Activated CD8-positive, alpha-beta memory T cell treated with anti-CD3 and anti-CD28 coated beads, Interleukin-2, amount 50 U/mL, for 24 hours (primary cell): Measurements from ENCODE around the gene IL1B.

ENCODE experiments used
- DNase-seq: peaks from one replicate; pipeline ENCODE4 v3.0.0-alpha.2; 2020; ENCODE audit errors: extremely low read depth

IL1B gene

DNA sequence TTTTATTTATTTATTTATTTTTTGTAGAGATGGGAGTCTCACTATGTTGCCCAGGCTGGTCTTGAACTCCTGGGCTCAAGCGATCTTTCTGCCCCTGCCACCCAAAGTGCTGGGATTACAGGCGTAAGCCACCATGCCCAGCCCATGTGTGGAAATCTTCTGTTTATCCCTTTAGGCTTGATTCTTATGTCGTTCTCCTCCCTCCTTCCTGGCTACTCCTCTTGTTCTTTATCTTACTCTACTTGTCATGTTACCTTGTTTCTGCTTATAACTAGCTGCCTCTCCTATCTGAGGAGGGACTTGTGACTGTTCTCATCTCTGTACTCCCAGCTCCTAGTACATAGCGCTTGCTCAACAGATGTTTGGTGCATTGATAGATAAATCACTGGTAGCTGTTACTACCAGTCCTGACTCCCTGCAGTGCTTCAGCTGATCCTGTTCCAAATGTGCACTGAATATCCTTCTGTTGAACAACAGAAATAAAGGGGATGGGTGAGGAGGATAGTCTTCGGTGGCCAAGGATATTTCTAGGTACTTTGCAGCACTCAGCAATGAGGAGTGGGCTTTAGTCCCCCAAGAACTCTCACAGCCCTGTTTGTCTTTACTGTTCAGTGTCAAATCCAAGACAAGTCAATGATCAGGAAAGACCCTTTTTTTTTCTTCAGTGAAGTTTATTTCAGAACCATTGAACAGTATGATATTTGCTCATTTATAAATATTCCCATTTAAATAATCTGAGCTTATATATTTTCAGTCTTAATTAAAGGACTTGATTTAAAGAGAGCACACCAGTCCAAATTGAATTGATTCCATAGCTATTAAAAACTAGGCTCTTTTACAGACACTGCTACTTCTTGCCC is 7.2 kb downstream of the IL1B start:
- no peak for DNase-seq

DNA sequence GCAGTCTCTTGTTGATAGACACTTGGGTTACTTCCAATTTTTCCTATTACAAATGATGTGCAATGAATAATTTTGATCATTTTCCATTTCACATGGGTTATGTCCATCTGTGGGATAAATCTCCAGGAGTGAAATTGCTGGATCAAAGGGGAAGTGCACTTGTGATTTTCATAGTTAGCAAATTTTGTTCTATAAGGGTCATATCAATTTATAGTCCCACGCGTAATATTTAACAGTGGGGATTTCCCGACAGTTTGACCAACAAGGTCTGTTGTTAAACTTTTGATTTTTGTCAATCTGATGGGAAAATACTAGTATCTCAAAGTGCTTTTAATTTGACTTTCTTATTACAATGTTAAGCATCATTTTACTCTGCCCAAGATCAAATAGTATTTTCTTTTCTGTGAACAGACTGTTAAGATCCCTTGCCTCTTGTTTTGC is 8.3 kb downstream of the IL1B start:
- no peak for DNase-seq

DNA sequence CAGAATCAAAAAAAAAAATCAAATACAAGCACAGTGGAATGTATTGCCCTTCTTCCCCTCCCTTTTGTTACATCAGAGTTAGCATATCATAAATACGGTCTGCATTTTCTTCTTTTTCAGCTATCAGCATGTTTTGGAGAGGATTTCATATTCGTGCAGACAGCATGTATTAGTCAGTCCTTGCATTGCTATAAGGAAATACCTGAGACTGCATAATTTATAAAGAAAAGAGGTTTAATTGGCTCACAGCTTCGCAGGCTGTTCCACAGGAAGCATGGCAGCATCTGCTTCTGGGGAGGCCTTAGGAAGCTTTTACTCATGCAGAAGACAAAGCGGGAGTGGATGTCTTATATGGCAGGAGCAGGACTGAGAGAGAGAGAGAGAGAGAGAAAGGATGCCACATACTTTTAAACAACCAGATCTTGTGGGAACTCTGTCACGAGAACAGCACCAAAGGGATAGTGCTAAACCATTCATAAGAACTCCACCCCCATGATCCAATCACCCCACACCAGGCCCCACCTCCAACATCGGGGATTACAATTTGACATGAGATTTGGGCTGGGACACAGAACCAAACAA is 8.9 kb downstream of the IL1B start:
- DNase-seq = no peak

DNA sequence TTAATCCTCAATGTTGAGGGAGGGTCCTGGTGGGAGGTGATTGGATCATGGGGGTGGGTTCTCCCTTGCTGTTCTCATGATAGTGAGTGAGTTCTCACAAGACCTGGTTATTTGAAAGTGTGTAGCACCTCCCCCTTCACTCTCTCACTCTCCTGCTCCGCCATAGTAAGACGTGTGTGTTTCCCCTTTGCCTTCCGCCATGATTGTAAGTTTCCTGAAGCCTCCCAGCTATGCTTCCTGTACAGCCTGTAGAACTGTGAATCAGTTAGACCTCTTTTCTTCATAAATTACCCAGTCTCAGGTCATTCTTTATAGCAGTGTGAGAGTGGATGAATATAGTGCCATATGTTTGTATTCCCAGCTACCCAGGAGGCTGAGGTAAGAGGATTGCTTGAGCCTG is 9.6 kb downstream of the IL1B start:
- DNase-seq = no peak

DNA sequence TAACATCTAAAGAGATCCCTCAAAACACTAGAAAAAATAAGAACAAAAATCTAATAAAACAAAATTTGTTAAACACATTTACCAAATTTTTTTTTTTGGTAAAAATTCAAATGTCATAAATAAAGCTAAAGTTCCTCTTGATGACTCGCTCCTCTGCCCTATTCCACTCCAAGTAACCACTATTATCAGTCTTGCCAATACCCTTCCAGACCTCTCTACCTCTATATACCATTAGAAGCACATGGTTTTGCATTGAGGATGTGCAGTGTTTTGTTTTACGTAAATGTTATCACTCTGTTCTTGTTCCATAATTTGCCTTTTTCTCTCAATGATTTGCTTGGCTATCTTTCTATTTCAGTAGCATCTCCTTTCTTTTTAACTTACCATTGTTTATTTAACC is 10.9 kb downstream of the IL1B start:
- DNase-seq = no peak

DNA sequence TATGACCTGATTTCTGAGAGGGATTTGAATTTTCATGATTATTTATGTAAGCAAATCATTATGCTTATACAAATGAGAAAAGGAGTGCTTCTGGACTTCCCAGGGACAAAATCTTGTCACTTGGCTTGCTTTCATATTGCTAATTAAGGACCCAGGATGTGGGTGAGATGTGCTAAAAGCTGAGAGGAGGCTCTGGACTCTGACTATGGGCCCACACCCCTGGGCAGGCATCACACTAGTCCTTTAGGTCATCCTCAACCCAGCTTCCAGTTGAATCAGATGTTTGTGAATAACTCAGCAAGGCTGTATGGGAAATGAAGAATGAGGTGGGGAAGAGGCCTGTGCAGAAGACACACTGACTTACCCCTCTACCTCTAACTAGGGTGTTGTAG is 11.9 kb downstream of the IL1B start:
- DNase-seq = no peak

DNA sequence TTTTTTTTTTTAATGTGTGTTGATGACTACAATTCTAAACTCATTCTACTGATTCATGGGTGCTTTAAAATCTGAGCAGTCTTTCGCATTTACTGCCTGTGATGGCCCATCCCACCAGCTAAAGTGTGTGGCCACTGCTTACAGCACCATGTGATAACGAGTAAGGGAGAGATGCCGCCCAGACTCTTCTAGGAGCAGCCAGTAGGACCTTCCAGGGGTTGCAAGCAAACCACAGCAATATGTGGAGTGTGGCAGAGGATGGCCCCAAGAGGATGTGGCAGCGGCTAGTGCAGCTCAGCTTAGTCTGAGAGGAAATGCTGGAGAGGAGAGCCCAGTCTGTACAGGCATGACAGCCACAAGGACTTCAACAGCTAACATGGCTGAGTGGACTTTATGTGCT is 14.9 kb downstream of the IL1B start:
- DNase-seq = no peak

DNA sequence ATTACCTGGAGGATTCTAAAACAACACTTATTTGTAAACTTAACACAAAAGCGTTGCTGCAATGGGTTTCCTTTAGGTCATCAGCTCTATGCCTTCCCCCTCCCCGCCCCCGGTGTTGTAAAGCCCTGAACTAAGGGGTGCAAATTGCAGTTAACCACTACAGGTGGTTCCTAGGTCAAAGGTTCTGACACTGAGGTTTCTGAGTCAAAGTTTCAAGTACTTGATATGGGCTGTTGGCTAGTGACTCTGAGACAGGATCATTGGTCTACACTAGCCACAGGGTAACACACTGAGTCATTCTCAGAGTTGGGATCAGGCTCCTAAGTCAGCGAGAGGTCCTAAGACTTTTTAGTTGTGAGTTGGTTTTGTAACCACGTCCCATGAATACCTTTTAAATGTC is 15.4 kb downstream of the IL1B start:
- peak; percentile 15 for DNase-seq

DNA sequence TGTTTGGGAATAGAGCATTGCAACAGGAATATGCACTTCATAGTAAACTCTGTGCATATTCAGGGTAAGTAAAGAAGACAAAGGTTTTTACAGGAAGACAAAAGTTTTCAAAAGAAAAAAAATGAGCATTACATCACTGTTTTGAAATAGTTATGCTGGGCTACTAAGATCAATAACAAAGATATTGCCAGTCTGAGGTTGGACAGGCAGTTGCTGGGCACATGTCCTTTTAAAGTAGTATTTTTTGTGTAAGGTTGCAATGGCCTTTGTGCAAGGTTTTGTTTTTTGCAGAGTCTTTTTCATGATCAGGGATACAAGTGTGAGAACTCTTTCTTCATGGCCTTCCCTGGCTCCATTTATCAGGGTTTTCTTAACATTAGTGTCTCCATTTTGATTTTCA is 16.2 kb downstream of the IL1B start:
- no peak for DNase-seq

DNA sequence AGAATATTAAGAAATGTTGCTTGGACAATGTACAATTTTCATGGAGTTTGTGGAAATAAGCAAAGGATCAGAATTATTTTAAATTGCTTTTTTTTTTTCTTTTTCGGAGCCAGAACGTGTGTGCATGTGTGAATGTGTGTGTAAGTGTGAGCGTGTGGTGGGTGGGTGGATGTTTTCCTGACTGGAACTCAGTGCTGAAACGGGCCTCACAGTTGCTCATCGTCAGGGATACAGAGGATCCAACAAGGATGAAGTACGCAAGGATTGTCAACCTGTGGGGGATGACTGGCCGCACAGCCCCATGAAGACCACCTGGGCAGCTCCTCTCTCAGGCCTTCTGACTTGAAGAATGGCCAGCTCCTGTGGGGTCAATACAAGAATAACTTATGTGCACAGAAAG is 17.5 kb downstream of the IL1B start:
- DNase-seq = no peak

DNA sequence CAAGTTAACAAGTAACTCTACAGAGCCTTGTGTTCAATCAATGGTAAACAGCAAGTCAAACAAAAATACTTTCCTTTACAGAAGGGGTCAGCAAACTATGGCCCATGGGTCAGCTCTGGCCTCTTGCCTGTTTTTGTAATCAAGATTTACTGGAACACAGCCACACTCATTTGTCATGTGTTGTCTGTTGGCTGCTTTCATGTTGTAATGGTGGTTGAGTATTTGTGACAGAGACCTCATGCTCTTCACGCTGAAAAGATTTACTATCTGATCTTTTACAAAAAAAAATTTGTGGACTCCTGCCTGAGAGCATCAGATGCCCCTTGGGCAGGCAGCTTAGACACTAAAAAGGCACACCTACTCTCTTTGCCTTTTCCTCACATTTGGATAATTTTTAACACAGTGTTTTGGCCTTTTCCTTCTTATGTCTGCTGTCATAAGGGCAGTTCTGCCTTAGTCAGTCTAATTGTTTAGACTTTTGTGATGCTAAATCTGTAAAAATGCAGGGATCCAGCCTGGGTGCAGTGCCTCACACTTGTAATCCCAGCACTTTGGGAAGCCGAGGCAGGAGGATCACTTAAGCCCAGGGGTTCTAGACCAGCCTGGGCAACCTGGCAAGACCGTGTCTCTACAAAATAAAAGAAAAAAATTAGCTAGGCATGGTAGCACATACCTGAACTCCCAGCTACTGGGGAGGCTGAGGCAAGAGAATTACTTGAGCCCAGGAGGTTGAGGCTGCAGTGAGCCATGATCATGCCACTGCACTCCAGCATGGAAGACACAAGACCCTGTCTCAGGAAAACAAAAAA is 18.3 kb downstream of the IL1B start:
- no peak for DNase-seq

DNA sequence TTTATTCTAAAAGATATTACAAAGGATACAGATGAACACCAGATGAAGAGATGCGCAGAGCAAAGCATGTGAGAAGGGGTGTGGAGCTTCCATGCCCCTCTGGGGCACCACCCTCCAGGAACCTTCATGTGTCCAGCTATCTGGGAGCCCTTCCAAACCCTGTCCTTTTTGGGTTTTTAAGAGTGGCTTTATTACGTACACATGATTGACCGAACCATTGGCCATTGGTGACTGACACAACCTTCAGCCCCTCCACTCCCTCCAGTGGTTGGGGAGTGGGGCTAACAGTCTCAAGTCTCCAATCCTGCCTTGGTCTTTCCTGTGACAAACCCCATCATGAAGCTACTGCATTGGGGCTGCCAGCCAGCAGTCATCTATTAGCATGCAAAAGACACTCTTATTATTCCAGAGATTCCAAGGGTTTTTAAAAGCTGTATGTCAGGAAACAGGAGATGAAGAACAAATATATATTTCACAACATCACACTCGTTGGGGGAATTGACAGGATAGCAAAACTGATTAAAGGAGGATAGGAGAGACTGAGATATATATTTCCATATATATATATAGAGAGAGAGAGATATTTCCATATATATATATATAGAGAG is 19.4 kb downstream of the IL1B start:
- DNase-seq = no peak

DNA sequence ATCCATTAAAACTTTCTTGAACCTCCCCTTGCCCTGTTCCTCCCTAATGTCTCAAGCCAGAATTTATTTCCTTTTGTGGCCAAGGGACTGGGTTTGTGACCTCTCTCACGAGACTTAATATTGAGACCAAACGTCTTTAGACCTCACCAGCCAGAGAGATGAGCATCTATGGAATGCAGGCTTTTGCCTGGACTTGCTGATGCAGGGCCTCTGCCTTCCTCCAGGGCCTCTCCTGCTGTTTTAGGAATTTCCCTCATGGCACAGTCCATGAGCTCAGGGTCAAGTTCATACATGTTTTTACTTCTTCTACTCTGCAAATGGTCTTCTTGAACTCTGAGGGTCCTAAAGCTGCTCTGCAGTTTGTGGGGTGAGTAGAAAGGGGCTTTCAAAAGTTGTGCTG is 22.3 kb downstream of the IL1B start:
- DNase-seq = no peak

DNA sequence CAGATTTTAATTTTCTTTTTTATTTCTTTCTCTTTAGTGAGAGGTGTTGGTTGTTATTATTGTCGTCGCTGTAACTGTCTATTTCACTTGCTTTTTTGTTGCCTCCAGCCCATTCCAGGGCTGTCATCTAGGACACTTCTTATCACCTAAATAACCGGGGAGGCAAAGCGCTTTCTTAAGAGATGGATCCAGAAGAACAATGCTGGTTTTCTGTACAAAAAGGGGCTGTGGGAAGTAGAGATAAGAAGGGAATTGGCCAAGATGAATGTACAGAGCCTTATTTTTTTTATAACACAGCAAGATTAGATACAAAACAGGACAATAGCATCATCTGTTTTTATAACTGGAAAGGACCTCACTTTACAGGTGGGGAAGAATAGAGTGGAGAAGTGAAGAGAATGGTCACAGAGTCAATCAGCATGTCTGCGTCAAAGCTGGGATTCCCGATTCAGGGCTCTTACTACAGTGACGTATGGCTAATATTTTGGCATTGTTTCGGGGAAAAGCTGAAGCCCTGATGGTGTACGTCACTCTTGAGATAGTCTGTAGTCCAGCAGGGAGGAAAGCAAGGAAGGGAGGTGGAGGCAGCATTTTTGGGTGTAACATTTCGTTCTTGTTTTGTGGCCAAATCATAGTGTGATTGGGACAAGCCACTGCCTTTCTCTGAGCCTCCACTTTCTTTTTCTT is 23.2 kb downstream of the IL1B start:
- DNase-seq = no peak

DNA sequence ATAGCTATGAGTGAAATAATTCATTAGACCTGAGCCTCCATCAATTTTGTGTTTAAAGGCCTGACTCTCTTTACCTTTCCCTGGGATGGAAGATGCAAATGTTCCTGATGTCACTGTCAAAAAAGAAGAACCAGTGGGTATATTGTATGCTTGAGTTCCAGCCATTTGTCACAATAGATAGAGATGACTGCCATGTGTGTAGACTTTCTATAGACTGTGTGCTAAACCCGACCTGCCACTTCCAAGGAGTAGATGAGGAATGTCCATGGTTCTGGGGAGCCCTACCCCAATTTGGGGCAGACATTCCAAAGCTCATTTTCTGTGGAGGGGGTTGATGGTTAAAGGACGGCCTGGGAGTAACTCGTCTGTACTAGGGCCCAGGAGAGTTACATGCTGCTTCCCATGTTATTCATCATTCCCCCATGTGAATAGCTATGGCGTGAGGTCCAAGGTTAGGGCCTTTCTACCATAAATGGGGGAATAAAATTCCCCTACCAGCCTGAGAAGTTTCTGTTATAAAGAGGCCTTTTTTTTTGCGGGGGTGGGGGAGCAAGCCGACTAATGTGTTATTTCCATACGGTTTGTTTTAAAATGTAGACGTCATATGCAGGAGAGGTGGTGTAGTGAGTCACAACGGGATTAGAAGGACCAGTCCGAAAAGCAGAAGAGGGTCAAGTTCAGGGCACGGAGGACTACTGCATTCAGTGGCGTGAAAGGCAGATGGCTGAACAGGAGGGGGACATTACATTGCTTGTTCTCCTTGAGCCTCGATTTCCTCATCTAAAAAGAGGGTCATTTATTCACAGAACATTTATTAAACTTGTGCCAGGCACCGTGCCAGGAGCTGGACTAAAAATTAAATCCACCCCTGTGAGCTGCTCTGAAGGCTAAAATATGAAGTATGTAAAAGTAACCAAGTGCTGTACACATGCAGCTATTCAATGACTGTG is 24.0 kb downstream of the IL1B start:
- no peak for DNase-seq

DNA sequence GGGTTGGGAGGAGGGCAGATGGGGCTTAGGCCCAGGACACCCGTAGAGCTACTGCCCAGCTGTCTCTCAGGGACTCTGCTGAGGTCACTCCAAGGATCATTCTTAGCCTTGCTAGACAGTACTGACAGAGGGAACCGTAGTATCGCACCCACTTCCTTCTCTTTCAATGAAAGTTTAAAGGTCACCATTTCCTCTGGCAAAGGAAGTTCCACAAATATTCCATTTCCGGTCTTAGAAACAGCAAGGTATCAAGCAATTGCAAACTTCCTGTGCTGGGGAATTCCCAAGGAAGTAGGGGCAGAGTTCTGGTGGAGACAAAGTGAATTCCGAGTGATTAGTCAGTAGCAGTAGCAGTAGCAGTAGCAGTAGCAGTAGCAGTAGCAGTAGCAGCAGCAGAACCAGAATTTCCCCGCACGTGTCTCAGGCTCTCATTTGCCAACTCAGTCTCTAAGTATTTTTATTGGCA is 24.7 kb downstream of the IL1B start:
- no peak for DNase-seq

DNA sequence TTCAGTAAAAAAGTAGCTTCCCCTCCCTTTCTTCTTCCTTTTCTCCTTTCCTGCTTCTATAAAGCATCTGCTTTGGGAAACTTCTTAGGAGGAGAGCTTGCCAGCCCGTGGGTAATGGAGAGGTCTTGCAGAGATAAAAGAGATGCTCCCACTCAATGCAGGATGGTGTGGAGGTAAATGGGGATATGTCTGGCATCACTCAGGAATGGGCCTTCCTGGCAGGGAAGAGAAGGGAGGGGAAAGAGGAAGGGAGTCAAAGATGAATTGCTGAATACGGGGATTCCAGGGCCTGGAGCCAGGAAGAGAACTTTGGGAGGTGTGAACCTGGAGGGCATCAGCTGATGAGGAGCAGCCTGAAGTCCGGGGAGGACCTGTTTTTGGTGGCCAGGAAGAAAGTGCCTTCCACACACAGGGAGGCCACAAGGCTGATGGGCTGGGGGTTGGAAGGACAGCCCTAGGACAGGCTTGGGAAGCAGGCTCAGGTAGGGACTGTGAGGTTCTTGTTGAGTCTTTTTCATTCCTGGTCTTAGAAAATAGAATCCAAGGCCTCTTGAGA is 25.2 kb downstream of the IL1B start:
- no peak for DNase-seq

DNA sequence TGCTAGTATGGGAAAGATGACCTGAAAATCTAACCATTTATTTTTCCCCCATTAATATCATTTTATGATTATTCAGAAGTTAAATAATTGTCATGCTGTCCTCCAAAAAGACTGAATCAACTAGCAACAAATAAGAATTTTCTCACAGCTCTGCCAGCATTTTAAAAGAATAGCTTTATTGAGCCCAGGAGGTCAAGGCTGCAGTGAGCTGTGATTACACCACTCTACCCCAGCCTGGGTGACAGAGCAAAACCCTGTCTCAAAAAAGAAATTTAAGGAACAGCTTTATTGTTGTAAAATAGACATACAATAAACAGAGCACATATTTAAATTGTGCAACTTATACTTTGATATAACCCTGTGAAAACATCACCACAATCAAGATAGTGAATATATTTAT is 27.5 kb downstream of the IL1B start:
- no peak for DNase-seq

DNA sequence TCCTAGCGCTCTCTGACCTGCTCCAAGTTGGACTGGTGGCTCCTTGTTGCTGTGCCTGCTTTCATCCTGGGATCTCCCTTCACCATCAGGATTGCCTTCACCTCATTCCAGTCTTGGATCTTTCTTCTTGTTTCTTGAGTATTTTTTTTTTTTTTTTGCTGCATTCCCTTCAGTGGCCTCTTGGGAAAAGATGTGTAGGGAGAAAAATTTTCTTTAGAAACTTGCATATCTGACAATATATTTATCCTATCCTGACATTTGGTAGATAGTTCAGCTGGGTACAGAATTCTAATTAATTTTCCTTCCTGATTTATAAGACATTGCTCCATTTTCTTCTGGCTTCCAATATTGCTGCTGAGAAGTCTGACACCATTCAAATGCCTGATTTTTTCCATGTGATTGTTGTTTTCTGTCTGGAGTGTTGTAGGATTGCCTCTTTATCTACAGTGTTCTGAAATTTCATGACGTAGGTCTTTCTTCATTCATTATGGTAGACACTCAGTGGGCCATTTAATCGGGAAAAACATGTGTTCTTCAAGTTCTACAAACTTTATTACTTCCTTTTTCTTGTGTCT is 29.3 kb downstream of the IL1B start:
- DNase-seq = no peak

DNA sequence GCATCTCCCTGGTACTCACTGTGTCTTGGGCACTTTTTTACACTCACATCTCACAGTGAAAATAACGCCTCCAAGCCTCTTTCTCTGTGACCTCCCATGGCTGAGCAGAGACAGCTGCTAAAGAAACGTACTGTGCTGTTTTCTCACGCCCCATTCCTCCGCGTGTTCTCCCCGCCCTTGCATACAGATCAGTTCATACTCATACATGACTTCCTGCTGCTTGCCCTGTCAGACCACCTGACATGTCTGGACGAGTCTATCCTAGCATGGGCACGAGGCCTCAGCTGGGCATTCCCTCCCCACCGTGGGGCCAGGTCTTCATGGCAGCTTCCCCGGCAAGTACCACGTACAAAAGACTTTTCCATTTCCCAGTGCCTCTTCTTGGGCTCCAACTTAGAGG is 31.0 kb downstream of the IL1B start:
- DNase-seq = no peak
